ENCODE results near the gene AK5.

DNA sequence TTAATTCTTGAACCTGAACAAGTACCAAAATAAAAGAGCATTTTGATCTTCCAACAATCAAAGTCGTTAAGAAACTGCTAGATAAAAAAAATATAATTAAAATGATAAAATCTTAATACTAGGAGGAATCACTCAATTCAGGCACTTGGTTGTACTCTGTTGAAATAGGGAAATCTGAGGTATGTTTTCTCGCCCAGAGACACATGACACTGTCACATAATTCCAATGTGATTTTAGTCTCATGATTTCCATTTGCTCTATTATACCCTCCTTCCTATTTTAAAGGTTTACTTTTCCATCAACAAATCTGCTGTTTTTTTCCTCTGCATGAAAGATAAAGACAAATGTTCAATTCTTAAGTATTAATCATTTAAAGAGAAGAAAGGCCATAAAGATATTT, 303.1 kb downstream of the AK5 start:
- TF ChIP-seq, protein P1, sequence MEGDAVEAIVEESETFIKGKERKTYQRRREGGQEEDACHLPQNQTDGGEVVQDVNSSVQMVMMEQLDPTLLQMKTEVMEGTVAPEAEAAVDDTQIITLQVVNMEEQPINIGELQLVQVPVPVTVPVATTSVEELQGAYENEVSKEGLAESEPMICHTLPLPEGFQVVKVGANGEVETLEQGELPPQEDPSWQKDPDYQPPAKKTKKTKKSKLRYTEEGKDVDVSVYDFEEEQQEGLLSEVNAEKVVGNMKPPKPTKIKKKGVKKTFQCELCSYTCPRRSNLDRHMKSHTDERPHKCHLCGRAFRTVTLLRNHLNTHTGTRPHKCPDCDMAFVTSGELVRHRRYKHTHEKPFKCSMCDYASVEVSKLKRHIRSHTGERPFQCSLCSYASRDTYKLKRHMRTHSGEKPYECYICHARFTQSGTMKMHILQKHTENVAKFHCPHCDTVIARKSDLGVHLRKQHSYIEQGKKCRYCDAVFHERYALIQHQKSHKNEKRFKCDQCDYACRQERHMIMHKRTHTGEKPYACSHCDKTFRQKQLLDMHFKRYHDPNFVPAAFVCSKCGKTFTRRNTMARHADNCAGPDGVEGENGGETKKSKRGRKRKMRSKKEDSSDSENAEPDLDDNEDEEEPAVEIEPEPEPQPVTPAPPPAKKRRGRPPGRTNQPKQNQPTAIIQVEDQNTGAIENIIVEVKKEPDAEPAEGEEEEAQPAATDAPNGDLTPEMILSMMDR (IDR thresholded peaks at IDR 0.05) = no peak
- TF ChIP-seq POLR2A (IDR thresholded peaks at IDR 0.05) = no peak
